HEK293T (cell line): ENCODE data around the gene RAB10.

Source experiments
- ARNT ChIP-seq: fragments of 450-650 bp; IDR thresholded peaks from 2 replicates; pipeline ENCODE4 v1.6.1; 2017; ENCODE audit warnings: mild to moderate bottlenecking
- BHLHE40 ChIP-seq: fragments of 450-650 bp; IDR thresholded peaks from 2 replicates; pipeline ENCODE4 v1.6.1; 2016; ENCODE audit warnings: mild to moderate bottlenecking, moderate library complexity, borderline replicate concordance
- FOXA1 ChIP-seq: fragments of 450-650 bp; IDR thresholded peaks from 2 replicates; pipeline ENCODE4 v1.6.1; 2016; ENCODE audit warnings: mild to moderate bottlenecking
- FOXM1 ChIP-seq: fragments of 450-650 bp; IDR thresholded peaks from 2 replicates; pipeline ENCODE4 v1.6.1; 2017; ENCODE audit warnings: mild to moderate bottlenecking, borderline replicate concordance
- HDGF ChIP-seq: fragments of 450-650 bp; IDR thresholded peaks from 2 replicates; pipeline ENCODE4 v1.6.1; 2017; ENCODE audit warnings: antibody characterized with exemption, borderline replicate concordance
- NFRKB ChIP-seq: fragments of 450-650 bp; IDR thresholded peaks from 2 replicates; pipeline ENCODE4 v1.6.1; 2016; ENCODE audit warnings: mild to moderate bottlenecking, moderate library complexity

DNA sequence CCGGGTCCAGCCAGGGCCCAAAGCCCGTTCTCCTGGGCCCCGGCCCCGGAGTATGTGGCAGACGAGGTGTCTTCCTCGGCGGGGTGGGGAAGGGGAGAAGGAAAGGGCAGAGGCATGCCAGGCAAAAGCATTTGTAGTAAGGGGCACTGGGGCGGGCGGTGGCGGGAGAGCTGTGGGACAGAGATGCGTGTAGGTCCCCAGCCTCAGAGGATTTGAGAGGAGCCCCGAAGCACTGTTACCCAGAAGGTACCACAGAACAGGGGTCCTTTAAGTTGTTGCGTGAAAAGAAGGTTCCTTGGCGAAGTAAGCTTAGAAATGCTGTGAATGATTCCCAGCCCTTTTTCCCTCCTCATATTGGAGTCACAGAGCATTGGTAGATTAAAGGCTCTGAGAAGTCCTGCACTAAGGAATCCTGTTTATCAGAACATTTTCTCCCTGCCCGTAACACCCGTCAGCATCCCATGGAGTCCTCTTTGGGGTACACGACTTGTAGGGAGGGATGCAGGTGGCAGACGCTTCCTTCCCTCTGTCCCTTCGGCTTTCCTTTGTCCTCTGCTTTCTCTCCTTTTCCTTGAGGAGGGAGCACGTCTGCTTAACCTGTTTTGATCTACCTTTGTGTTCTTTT is 151.5 kb downstream of the RAB10 start:
- no peak for TF ChIP-seq ARNT
- TF ChIP-seq HDGF = no peak
- no peak for TF ChIP-seq BHLHE40
- TF ChIP-seq FOXA1 = no peak
- TF ChIP-seq FOXM1 = no peak
- TF ChIP-seq NFRKB = no peak
